NCI-H2171 treated with DMSO at 0.1 percent for 48 hours (cell line): ENCODE data around the gene GNB1.
"Not testable (repeated sequence)": the region's sequence is repeated elsewhere in the genome, so short reads cannot be mapped to it uniquely, and the experiment has no call there.

Source experiments
- DNase-seq: peaks from one replicate; lab custom pipeline; 2025; lab: John Stamatoyannopoulos, UW

Gene GNB1

GRCh38 chr1:1741013-1741412 is 149.9 kb downstream of the GNB1 start:
- DNase-seq: not testable (repeated sequence)

GRCh38 chr1:1738799-1739337 is 152.0 kb downstream of the GNB1 start:
- DNase-seq: not testable (repeated sequence)

- DNase-seq: not testable (repeated sequence)
Observed at GRCh38 chr1:1737675-1738590, 153.0 kb downstream of the GNB1 start.
